Measurements from ENCODE around the gene CRYGB.
"Not testable (repeated sequence)": the region's sequence is repeated elsewhere in the genome, so short reads cannot be mapped to it uniquely, and the experiment has no call there.

CRYGB gene

GRCh38 chr2:208150094-208150493, 4.1 kb upstream of the CRYGB start:
- no peak for DNase-seq (ENCODE audit: low read depth)

DNA sequence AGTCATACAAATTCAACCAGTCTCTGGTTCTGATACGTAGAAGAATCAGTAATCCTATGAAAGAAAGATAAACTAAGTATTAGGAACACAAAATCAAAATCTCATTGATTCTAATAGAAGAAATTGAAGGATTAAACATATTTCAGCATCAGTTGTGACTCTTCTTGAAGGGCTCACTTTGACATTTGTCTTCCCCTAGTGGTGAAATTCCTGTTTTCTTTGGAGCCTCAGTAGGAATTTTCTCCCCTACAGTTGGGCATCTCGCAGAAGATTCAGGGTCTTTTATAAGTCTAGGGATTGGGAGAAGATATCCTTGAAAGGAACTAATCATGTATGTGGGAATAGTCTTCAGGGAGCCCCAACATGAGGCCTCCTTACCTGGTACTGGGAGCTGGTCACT, 2.8 kb upstream of the CRYGB start:
- no peak for DNase-seq (ENCODE audit: low read depth)

- DNase-seq (ENCODE audit: low read depth): no peak
Measured at GRCh38 chr2:208147759-208148158, 1.8 kb upstream of the CRYGB start.

- DNase-seq (ENCODE audit: low read depth): no peak
Measured at GRCh38 chr2:208147008-208147407, 1.1 kb upstream of the CRYGB start.

DNA sequence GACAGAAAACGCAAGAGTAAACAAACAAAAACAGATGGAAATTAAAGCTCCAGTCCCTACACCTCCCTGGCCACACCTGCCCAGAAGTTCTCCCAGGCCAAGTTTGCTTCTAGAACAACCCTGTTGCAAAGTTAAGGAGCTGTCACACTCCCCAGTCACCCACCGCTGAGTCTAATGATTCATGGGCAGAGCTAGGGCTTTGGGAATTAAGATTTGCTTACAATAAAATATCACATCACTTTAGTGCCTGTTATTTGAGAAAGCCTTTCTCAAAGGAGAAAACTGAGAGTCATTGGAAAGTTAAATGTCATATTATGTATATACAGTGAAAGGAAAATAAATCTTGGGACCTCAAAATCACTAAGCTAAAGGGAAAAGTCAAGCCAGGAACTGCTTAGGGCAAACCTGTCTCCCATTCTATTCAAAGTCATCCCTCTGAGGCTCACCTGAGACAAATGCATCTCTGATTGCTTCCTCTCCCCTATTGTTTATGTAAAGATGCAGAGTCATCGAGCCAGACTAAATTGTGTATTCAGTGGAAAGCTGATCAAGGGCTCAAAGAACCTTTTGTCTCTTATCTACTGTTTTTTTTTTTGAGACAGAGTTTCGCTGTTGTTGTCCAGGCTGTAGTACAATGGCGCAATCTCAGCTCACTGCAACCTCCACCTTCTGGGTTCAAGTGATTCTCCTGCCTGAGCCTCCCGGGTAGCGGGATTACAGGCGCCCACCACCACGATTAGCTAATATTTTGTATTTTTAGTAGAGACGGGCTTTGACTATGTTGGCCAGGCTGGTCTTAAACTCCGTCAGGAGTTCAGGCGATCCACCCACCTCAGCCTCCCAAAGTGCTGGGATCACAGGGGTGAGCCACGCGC, 2.8 kb downstream of the CRYGB start:
- DNase-seq (ENCODE audit: low read depth): no peak

DNA sequence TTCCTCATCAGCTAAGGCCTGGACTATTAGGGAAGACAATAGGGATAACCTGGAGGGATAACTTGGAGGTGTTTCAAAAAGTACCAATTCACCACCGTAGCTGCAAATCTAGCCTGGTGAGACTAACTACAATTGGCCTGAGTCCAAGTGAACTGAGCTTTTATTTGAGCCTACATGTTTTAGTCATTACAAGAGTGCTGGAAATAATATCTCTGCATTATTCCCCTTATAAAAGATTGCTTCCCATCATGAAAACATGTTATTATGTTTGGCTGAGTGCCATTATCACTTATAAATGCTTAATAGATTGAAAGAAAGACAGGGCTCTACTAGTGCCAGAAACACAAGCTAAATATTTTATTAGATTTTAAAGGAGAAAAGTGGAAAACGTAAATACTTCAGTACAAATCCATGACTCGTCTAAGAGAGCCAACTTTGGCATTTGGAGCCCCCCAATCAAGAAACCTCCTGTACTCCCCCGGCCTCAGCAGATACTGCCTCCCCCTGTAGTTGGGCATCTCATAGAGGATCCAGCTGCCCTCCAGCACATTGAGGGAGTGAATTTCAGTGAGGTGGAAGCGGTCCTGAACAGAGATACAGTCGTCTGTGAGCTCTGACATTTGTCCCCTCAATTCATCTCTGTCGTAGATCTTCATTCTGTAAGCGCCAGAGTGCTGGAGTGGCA, 3.6 kb downstream of the CRYGB start:
- peak; percentile 26 for DNase-seq (ENCODE audit: low read depth)

DNA sequence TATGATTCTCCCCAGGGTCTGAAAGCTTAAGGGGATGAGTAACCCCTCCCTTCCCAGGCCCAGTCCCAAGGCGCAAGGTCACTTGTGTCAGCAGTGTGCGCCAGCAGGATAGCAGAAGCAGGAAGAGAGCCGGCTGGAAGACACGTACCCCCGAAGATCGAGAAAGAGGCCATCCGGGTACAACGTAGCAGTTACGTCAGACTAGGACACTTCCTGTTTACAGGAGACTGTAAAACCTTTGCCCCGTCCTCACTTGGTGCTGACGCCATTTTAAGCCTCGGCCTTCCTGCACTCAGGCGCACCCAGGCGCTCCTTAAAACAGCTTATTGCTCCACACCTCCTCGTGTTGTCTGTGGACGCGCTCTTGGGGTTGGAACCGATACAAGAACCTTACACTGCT, 6.5 kb downstream of the CRYGB start:
- no peak for DNase-seq (ENCODE audit: low read depth)

GRCh38 chr2:208138334-208138733, 7.6 kb downstream of the CRYGB start:
- not testable (repeated sequence) for DNase-seq (ENCODE audit: low read depth)

DNA sequence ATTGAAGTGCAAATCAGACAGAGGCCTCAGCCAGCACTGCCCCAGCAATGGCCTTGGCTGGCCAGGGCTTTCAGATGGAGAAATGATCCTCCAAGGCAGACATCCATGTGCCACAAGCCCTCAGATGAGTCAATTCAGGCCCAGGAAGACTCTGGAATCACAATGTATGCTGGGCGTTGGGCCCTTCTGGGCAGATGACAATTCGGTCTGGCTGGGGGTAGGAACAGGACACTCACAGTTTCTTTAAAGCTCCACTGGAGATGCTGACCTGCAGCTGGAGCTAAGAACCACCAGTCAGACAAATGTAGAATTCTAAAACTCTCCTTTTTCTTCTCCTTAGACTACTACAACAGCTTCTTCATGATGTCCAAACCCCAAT, 9.3 kb downstream of the CRYGB start:
- no peak for DNase-seq (ENCODE audit: low read depth)

GRCh38 chr2:208135794-208136715, 9.9 kb downstream of the CRYGB start:
- DNase-seq (ENCODE audit: low read depth): peak; percentile 20

GRCh38 chr2:208134928-208135586, 10.9 kb downstream of the CRYGB start:
- no peak for DNase-seq (ENCODE audit: low read depth)

DNA sequence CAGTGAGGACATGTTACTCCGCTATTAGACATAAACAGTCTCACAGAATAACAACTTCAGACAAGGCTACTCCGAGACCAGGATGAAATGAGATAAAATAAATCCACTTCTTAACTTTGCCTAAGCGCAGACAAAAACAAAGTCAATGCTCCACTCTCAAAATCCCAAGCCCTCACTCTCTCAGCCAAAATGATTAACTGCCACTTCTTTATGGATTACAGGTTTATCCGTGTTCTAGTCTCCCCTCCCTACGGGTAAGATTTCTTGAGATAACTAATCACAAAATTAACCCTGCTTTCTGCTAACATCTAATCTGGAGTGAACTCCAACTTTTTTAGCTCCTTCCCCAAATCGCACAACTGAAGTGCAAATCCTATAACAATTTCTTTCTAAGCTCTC, 15.2 kb downstream of the CRYGB start:
- no peak for DNase-seq (ENCODE audit: low read depth)

DNA sequence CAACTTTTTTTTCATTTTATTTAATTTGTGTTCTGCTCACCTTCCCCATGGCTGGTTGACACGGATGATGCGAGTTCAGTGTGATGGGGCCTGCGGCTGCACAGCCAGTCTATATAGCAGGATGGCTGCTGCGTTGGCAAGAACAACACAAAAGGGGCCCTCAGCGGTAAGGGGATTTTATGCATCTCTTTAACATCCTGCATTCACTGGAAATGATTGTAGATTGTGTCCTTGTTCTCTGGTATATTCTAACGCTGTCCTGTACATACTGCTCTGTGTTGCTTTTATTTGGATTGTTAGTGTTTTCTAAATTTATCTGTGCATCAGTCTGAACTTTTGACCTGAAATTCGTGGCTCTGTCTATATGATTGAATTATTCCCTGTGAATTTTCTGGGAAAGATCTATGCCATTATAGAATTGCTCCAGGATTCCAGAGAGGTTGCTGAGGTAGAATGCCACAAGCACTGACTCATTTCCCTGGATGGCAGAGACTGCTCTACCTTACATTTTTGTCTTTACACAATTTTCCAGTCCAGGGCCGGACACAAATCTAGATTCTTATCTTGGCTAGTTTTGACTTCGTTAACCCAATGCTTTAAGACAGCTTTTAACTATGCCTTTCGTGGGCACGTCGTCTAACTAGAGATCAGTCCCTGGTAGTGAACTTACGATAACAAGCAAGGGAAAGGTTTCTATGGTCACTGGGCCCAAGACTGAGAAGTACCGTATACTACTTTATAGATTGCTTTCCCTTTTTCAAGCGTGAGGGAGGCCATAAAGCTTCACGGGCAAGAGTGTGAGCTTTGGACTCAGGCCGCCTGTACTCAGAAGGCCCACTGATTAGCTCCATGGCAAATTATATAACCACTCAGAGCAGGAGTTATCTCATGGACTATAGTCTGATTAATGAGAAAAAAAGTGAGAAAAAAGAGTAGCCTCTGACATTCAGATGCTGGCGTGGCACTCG, 15.9 kb downstream of the CRYGB start, which contains the start of gene CRYGC:
Gene CRYGC, minus strand, starts transcription at position 85 of the 968 bp plus-strand sequence. Its CDS starts 36 bp downstream, at position 49.
- DNase-seq (ENCODE audit: low read depth): no peak

GRCh38 chr2:208128136-208128535, 17.8 kb downstream of the CRYGB start:
- no peak for DNase-seq (ENCODE audit: low read depth)

DNA sequence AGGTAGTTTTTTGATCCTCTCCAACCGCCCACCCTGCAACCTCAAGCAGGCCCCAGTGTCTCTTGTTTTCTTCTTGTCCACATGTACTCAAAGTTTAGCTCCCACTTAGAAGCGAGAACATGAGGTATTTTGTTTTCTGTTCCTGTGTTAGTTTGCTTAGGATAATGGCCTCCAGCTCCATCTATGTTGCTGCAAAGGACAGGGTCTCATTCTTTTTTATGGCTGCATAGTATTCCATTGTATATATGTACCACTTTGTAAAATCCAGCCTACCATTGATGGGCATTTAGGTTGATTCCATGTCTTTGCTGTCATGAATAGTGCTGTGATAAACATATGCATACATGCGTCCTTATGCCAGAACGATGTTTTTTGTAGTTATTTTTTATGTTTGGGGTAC, 18.9 kb downstream of the CRYGB start:
- no peak for DNase-seq (ENCODE audit: low read depth)

GRCh38 chr2:208125251-208125650, 20.7 kb downstream of the CRYGB start:
- no peak for DNase-seq (ENCODE audit: low read depth)

DNA sequence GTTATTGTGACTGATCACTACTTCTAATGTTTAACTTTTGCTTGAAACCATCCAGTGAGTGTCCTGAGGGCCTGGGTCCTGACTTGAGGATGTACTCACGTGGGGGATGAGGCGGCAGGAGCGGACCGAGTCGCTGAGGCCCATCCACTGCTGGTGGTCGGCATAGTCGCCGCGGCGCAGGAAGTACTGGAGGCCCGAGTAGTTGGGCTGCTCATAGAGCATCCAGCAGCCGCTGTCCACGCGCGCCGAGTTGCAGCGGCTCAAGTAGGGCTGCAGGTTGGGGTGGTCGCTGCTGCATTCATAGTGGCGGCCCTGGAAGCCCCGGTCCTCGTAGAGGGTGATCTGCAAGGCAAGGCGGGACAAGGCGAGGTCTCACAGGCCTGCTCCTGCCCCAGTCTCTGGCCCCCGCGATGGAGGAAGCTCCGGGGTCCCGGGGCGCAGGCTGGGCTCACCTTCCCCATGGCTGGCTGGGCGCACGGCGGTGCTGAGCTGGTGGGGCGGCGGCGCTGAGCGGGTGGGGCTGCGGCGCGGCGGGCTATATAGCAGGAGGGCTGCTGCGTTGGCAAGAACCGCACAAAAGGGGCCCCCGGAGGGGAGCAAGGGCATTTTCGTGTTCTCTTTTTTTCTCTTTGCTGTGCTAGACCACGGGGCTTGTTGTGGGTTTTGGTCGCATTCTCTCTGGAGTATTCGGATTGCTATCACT, 21.8 kb downstream of the CRYGB start, which contains the start of gene CRYGD:
Gene CRYGD, minus strand, starts transcription at position 512 of the 703 bp plus-strand sequence. Its CDS starts 51 bp downstream, at position 461.
- not testable (repeated sequence) for DNase-seq (ENCODE audit: low read depth)

DNA sequence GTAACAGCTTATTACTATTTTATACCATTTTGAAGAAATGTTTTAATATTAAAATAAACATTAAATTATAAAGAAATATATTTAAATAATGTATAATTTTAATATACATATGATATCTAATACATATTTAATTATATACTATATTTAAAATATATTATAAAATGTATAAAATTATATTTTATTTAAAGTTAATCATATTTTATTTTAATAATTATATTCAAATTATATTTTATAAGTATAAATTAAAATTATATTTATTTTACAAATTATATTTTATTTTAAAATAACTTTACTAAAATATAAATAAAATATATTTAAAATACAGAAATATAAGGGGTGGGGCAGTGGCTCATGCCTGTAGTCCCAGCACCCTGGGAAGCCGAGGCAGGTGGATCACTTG, 23.7 kb downstream of the CRYGB start:
- DNase-seq (ENCODE audit: low read depth): no peak

DNA sequence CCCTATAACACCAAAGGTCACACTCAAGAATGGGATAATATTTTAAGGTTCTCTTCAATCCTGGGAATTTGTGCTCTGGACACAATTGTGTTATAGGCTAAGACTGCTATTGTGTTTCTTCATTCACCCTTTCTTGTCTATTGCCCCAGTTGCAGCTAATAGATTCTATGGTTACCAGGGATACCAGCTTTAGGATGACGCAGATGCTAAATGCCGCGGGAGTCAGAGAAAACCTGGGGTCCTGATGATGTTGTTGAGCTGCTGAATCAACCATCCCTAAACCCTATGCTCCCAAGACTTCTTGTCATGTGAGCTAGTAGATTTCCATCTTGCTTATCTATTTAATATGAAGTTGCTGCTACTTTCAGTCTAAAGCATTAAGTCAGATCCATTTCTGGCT, 27.0 kb downstream of the CRYGB start:
- DNase-seq (ENCODE audit: low read depth): no peak

DNA sequence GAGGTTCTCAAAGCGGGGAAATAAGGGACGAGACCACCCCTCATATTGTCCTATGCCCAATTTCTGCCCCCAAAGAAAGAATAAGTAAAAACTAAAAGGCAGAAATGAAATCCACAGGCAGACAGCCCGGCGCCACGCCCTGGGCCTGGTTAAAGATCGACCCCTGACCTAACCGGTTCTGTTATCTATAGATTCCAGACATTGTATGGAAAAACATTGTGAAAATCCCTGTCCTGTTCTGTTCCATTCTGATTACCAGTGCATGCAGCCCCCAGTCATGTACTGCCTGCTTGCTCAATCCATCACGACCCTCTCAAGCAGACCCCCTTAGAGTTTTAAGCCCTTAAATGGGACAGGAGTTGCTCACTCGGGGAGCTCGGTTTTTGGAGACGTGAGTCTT, 28.6 kb downstream of the CRYGB start:
- DNase-seq (ENCODE audit: low read depth): not testable (repeated sequence)

Measured in iris pigment epithelial cell (primary cell).